ENCODE data around the gene ECI1.

ECI1 gene

GRCh38 chr16:2233046-2233775, 18.2 kb downstream of the ECI1 start:
- no peak for DNase-seq (ENCODE audit: low spot score)

DNA sequence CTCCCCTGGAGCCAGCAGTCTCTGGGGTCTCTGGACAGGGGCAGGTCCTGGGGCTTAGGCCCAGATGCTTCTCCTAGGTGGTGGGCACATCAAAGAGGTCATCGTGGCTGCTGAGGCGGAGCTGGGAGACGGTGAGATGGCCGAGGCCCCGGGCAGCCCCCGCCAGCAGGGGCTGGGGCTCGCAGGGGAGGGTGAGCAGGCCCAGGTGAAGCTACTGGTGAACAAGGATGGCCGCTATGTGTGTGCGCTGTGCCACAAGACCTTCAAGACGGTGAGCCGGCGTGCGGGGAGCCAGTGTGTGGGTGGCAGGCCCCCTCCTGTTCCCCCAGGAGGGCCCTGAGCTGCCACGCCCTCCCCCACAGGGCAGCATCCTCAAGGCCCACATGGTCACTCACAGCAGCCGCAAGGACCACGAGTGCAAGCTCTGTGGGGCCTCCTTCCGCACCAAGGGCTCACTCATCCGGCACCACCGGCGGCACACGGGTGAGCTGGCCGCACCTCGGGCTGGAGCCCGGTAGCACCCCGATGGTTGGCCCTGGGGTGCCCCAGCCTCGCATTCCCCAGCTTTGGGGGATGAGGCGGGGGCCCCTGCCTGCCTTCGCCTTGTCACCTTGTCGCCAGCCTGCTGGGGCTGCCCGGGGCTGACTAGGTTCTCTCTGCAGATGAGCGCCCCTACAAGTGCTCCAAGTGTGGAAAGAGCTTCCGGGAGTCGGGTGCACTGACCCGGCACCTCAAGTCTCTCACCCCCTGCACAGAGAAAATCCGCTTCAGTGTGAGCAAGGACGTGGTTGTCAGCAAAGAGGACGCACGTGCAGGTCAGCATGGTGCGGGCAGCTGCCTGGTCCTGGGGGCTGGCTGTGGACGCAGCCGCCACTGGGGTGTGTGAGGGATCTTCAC, 19.0 kb downstream of the ECI1 start:
- no peak for DNase-seq (ENCODE audit: low spot score)

GRCh38 chr16:2231016-2231931, 20.1 kb downstream of the ECI1 start:
- no peak for DNase-seq (ENCODE audit: low spot score)

GRCh38 chr16:2230376-2230775, 21.0 kb downstream of the ECI1 start:
- no peak for DNase-seq (ENCODE audit: low spot score)

DNA sequence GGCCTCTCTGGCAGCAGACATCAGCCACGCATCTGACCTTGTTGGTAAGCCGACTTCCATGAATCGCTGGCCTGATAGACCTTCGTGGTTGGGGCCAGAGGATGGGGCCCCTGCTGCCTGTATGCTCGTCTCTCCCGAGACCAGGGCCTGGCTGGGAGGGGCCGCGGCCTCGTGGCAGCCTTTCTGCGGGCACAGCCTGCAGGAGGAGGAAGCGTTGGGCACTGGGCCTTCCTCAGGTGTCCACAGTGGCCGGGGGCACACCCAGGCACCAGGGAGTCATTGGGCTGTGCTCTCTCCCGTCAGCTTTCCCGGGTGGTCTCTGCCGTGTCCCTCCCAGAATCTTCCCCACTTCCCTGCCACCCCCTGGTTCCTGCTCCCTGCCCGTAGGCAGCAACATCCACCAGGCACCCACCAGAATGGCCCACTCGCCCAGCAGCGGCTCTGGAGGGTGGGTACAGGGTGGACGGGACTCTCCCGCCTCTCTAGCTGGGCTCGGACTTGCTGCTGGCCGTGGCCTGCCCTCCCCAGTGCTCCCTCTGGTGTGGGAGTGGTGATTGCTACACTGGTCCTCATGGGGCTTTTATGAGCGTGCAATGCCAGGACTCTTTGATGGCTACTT, 21.6 kb downstream of the ECI1 start:
- DNase-seq (ENCODE audit: low spot score) = no peak

DNA sequence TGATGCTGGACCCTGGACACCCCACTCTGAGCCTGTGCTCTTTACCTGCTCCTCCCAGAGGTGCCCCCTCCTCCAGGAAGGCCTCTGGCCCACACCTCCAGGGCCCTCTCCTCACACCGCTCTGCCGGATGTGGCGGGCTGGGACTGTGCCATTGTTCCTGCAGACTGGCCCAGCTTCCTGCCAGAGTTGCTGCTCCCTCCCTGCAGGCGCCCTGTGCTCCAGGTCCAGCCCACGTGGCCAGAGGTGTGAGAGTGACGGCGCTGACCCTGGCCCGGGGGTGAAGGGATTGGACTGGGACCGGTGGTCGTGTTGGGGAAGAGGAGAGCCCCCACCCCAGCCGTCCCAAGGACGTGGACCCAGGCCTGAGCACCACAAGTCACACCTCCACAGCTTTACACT, 22.3 kb downstream of the ECI1 start:
- DNase-seq (ENCODE audit: low spot score) = no peak

DNA sequence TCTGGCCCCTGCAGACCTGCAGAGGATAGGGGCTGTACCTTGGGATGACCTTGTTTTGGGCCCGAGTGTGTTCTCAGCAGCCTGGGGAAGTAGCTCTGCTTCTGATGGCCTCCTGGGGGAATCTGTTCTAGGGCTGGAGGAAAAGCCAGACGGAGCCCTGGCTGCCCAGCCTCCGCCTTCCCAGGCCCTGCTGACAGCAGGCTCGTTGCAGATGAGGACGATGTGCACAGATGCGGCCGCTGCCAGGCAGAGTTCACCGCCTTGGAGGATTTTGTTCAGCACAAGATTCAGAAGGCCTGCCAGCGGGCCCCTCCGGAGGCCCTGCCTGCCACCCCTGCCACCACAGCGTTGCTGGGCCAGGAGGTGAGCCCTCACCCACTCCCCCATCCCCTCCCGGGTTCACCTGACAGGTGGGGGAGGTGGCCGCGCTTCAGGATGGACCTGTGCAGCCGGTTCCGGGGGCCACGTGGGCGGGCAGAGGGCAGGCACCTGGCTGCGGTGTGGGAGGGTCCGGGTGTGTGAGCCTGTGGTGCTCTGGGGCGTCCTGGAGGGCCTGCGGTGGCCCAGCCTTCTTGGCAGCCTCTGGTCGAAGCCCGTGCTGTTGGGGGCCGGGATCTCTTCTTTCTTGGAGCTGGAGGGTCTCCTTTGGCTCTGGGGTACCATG, 23.1 kb downstream of the ECI1 start:
- no peak for DNase-seq (ENCODE audit: low spot score)

DNA sequence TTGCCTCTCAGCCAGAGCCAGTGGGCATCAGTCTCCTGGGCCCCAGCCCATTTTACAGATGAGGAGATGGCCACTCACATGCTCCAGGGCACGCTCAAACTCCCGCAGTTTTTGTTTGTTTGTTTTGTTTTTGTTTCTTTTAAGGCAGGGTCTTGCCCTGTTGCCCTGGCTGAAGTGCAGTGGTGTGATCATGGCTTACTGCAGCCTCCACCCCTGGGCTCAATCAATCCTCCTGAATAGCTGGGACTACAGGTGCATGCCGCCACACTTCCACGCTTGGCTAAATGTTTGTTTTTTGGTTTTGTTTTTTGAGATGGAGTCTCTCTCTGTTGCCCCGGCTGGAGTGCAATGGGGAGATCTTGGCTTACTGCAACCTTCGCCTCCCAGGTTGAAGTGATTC, 24.5 kb downstream of the ECI1 start:
- no peak for DNase-seq (ENCODE audit: low spot score)

DNA sequence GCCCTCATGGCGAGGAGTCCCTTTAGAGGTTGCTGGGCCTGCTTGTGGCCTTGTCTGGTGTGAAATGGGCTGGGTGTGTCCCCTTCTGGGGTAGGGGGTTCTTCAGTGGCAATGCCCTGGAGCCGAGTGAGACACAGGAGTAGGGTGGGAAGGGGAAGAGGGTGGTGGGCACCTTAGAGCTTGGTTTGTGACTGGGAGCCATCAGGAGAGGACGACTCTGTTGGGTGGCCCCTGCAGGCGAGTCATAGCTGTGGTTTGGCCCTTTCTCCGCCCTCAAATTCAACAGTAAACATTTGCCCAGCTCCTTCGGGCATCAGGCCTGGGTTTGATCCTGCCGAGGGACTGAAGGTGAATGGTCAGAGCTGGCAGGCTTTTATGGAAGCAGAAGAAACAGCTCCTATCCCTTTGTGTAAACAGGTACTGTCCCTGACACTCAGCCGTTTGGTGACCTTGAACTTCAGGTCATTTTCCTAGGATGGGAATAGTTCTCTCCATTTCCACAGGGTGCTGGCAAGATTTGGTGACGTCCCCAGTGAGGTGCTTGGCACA, 25.1 kb downstream of the ECI1 start:
- DNase-seq (ENCODE audit: low spot score) = no peak

DNA sequence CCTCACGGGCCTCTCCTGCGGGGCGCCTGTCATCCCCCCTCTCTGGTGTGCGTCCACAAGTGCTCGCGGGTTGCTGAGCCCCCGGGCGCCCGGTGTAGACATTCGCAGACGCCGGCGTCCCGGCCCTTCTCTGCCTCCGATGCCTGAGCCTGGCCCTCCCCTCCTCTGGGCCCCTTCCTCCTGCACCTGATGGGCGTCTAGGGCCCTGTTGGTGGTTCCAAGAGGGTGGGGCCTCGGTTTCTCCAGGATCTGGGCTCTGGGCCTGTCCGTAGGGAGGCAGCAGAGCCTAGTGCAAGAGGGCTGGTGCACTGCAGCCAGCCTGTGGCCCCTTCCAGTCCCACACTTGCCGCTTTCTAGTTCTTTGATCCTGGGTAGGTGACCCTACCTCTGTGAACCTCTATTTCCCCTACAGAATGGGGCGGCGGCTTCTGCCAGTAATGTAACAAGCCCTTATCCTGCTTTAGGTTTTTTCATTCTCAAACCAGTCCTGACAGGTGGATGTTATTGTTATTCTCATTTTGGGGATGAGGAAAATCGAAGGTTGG, 27.4 kb downstream of the ECI1 start:
- DNase-seq (ENCODE audit: low spot score) = peak; percentile 44

DNA sequence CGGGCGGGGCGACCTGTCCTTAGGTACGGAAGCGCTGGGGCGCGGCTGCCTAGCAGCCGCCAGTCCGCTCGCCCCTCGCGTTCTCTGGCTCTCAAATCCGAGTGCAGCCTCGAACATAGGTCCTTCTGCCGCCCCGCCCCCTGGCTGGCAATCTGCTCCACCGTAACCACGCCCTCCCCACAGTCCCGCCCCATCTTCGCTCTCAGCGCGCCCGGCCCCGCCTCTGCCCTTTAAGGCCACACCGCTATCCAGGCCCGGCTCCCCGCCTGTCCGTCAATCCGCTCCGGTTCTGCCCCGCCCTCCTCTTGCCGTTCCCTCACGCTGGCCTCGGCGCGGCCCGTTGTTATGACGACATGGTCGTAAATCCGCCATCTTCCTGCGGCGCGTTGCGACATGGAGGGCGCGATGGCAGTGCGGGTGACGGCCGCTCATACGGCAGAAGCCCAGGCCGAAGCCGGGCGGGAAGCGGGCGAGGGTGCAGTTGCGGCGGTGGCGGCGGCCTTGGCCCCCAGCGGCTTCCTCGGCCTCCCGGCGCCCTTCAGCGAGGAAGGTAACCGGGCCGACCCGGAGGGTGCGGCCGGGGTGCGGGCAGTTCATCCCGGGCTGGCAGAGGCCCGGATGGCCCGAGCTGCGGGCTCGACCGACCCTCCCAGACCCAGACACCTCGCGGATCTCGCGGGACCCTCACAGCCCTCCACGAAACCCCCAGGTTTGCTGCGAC, 28.0 kb downstream of the ECI1 start, which contains the start of gene E4F1:
Gene E4F1 (plus strand): TSS at position 371 of the 721 bp plus-strand sequence. CDS start 23 bp downstream, at position 394.
- peak; percentile 100 for DNase-seq (ENCODE audit: low spot score)

- DNase-seq (ENCODE audit: low spot score) = no peak
Measured at GRCh38 chr16:2216330-2216729, 35.1 kb downstream of the ECI1 start.

GRCh38 chr16:2214719-2214968, 36.7 kb downstream of the ECI1 start, which contains the start of gene PGP:
TSS of gene PGP (minus strand) at chr16:2214840. CDS start at chr16:2214777, 63 bp downstream.
- DNase-seq (ENCODE audit: low spot score) = no peak

DNA sequence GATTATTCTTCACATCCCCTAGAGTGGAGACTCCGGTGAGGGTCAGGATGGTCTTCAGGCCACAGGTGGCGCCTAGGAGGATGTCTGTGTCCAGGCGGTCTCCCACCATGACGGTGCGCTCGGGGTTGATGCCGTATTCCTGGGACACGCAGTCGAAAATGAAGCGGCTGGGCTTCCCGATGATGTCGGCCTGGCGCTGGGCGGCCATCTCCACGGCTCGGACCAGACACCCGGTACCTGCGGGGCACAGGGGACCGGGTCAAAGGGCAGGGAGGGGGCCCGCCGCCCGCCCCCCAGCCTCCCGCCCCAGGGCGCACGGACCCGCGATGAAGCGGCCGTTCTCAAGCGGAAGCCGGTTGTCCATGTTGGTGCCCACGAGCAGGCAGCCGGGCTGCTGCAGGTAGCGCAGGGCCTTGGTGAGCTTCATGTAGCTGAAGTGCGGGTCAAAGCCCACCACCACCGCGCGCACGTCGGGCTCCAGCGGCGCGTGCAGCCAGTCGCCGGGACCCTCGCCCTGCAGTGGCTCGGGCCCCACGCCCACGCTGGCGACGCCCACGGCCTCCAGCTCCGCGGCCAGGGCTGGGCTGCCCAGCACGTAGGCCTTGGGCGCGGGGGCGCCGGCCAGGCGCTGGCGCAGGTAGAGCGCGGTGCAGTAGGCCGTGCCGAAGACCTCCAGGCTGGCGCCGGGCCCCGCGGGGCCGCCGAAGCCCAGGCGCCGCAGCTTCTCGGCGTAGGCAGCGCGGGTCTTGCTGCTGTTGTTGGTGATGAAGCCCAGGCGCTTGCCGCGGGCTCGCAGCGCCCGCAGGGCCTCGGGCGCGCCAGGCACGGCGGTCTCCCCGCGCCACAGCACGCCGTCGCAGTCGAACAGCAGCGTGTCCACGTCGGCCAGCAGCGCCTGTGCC, 37.3 kb downstream of the ECI1 start:
- no peak for DNase-seq (ENCODE audit: low spot score)

DNA sequence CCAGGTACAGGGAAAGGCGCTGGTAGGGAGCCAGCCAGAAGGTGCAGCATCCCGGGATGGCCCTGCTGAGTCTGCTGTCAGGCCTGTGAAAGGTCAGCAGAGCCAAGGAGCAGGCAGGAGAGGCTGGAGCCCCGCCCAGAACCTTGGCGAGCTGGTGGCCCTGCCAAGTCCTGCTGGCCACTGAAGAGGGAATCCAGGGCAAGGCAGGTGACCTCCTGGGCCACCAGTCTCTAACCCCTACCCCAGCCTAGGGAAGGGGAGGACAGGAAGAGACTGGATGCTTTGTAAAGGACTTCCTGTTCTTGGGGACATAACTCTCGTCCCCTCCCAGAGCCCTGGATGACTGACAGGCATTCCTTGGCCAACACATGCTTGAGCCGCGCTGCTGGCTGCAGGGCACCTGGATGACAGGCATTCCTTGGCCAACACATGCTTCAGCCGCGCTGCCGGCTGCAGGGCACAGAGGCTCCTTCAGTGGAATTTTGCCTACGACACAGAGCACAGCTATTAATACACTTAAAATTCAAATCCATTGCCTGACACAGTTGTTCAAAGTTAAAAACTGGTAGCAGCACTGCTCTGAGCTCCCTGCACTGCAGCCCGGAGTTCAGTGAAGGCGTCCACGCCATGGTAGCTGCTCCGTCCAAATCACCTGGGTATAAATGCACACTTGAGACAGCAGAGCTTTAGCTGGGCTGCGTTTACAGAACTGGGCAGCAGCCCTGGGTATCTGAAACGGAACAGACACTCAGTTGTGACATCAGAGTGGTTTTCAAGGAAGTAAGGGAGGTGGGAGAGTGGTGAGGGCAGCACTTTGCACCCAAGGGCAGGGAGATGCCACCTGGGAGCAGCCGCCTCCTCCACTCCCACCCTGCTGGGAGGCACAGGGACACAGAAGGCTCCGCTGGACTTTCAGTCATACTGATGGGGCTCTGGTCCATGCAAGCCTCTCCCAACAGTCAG, 38.7 kb downstream of the ECI1 start:
- DNase-seq (ENCODE audit: low spot score) = no peak

GRCh38 chr16:2211923-2212347, 39.5 kb downstream of the ECI1 start:
- DNase-seq (ENCODE audit: low spot score) = no peak
